Astrocyte of the spinal cord (primary cell): ENCODE results near the gene RNF144A.

Experiments
- DNase-seq: peaks from one replicate; pipeline ENCODE4 v3.0.0; 2011; ENCODE audit warnings: low read depth, low spot score
- H3K4me3 ChIP-seq: 2 replicates; pipeline ENCODE4 v1.5.1; 2011; ENCODE audit warnings: low read depth, mild to moderate bottlenecking, low read length, moderate library complexity
- in situ Hi-C: cut with HindIII; loops from 2 replicates; pipeline ENCODE4 v1.10.0; 2017; ENCODE audit warnings: low sequenced_read_pairs
- TF ChIP-seq, protein P1 (sequence below): IDR thresholded peaks from 2 replicates; pipeline ENCODE4 v1.5.1; 2012; ENCODE audit warnings: low read depth, mild to moderate bottlenecking, low read length, inconsistent platforms

Gene RNF144A

DNA sequence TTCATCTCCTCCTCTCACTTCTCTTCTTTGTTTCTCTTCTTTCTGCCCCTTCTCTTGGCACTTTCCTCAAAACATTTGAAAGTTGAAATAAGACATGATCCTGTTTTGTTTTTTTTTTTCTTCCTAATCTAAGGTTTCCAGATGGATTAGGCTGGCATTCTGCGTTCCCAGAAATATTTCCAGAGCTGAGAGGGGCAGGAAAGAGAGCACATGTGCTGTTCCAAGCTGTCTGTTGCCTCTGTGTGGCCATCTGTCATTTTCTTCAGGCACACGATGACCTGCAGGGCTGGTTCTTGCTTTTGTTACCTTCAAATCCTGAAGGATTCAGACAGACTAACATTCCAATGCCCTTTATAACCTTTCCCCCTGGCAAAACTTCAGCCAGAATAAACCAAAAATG lies 142.9 kb downstream of the RNF144A start:
- H3K4me3 ChIP-seq, result no peak overlapping the region
- DNase-seq, result no peak
- TF ChIP-seq, protein P1, sequence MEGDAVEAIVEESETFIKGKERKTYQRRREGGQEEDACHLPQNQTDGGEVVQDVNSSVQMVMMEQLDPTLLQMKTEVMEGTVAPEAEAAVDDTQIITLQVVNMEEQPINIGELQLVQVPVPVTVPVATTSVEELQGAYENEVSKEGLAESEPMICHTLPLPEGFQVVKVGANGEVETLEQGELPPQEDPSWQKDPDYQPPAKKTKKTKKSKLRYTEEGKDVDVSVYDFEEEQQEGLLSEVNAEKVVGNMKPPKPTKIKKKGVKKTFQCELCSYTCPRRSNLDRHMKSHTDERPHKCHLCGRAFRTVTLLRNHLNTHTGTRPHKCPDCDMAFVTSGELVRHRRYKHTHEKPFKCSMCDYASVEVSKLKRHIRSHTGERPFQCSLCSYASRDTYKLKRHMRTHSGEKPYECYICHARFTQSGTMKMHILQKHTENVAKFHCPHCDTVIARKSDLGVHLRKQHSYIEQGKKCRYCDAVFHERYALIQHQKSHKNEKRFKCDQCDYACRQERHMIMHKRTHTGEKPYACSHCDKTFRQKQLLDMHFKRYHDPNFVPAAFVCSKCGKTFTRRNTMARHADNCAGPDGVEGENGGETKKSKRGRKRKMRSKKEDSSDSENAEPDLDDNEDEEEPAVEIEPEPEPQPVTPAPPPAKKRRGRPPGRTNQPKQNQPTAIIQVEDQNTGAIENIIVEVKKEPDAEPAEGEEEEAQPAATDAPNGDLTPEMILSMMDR, result no peak
- in situ Hi-C loops, result no loop called here

GRCh38 chr2:7060631-7061449 lies 143.6 kb downstream of the RNF144A start:
- no peak for DNase-seq
- TF ChIP-seq, protein P1, result no peak
- in situ Hi-C loops, result no loop called here
- no peak overlapping the region for H3K4me3 ChIP-seq

DNA sequence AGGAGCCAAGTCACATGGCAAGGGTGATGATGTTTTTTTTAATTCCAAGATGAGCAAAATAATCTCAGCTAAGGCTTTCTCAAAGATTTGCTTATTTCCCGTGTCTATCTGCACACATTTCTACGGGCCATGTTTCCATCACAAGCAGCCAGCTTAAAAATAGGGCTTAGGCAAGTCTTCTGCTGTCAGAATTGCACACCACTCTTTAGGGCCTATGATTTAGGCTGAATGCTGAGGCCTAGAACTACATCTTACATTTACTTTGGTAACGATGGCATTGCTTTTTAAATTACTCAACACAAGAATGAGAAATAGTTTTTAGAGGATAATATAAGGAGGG lies 144.2 kb downstream of the RNF144A start:
- TF ChIP-seq, protein P1, result no peak
- H3K4me3 ChIP-seq, result no peak overlapping the region
- no peak for DNase-seq
- in situ Hi-C loops, result no loop called here

- in situ Hi-C loops, result no loop called here
Measured at GRCh38 chr2:7061921-7062320, 144.7 kb downstream of the RNF144A start.

GRCh38 chr2:7063789-7064188 lies 146.6 kb downstream of the RNF144A start:
- TF ChIP-seq, protein P1, result no peak
- in situ Hi-C loops, result no loop called here

More at GRCh38 chr2:7061921-7062320, 144.7 kb downstream of the RNF144A start:
- TF ChIP-seq, protein P1, result no peak
- no peak for DNase-seq
- H3K4me3 ChIP-seq, result no peak overlapping the region

GRCh38 chr2:7068457-7068856 lies 151.2 kb downstream of the RNF144A start:
- no peak for DNase-seq
- in situ Hi-C loops, result no loop called here
- TF ChIP-seq, protein P1, result no peak
- no peak overlapping the region for H3K4me3 ChIP-seq

More at GRCh38 chr2:7063789-7064188, 146.6 kb downstream of the RNF144A start:
- H3K4me3 ChIP-seq, result no peak overlapping the region
- no peak for DNase-seq
